DND-41 (cell line): ENCODE measurements around the gene MAGI1.

ENCODE experiments used
- ATAC-seq: fragments of 200-7000 bp; cut with Tn5 transposase; 3 replicates; pipeline ENCODE4 v1.9.1; 2021; ENCODE audit warnings: low read depth; ENCODE audit not compliant: insufficient read depth
- DNase-seq: peaks from one replicate; pipeline ENCODE4 v3.0.0-alpha.2; 2020
- H2AFZ ChIP-seq: 2 replicates; pipeline ENCODE4 v1.6.0; 2012; ENCODE audit warnings: low read depth, low read length
- H3K27ac ChIP-seq: 2 replicates; pipeline ENCODE4 v1.5.1; 2012; ENCODE audit warnings: low read length, inconsistent platforms
- H3K27me3 ChIP-seq: fragments of 200-600 bp; sonication (generic); 2 replicates; pipeline ENCODE4 v1.6.0; 2012; ENCODE audit warnings: low read length, mild to moderate bottlenecking, inconsistent platforms; ENCODE audit not compliant: insufficient read depth, poor library complexity
- H3K36me3 ChIP-seq: 2 replicates; pipeline ENCODE4 v1.5.1; 2012; ENCODE audit warnings: low read length, inconsistent platforms; ENCODE audit not compliant: insufficient read depth
- H3K4me1 ChIP-seq: 2 replicates; pipeline ENCODE4 v1.5.1; 2012; ENCODE audit warnings: mild to moderate bottlenecking, low read length; ENCODE audit not compliant: insufficient read depth
- H3K4me2 ChIP-seq: 2 replicates; pipeline ENCODE4 v1.6.0; 2012; ENCODE audit warnings: mild to moderate bottlenecking, moderate library complexity, low read length, inconsistent platforms; ENCODE audit not compliant: insufficient read depth
- H3K4me3 ChIP-seq, 2 experiments: fragments of 200-600 bp in 1 of 2; shearing (Covaris generic) in 1 of 2; 2 replicates each; pipeline ENCODE4 v1.5.1; 2012 to 2016; ENCODE audit warnings: inconsistent platforms in 2 of 2, low read length in 2 of 2, mild to moderate bottlenecking in 2 of 2, low read depth in 1 of 2, moderate library complexity in 1 of 2
- H3K79me2 ChIP-seq: 2 replicates; pipeline ENCODE4 v1.6.0; 2012; ENCODE audit warnings: low read length, inconsistent platforms; ENCODE audit not compliant: insufficient read depth
- H3K9ac ChIP-seq: 2 replicates; pipeline ENCODE4 v1.6.0; 2012; ENCODE audit warnings: low read depth, mild to moderate bottlenecking, inconsistent platforms, low read length, moderate library complexity
- H3K9me3 ChIP-seq: 2 replicates; pipeline ENCODE4 v1.5.1; 2012; ENCODE audit warnings: low read length, moderate library complexity, mild to moderate bottlenecking, inconsistent platforms; ENCODE audit not compliant: insufficient read depth, severe bottlenecking
- H4K20me1 ChIP-seq: 2 replicates; pipeline ENCODE4 v1.6.0; 2012; ENCODE audit warnings: low read length; ENCODE audit not compliant: insufficient read depth
- EZH2 ChIP-seq: IDR thresholded peaks from 3 replicates; pipeline ENCODE4 v1.6.1; 2012; ENCODE audit warnings: borderline replicate concordance, low read depth, mild to moderate bottlenecking, moderate library complexity, low read length, inconsistent platforms; ENCODE audit not compliant: severe bottlenecking
- TF ChIP-seq, protein P1 (sequence below): IDR thresholded peaks from 2 replicates; pipeline ENCODE4 v1.5.1; 2012; ENCODE audit warnings: borderline replicate concordance, low read length, moderate library complexity, mild to moderate bottlenecking; ENCODE audit not compliant: poor library complexity, severe bottlenecking; ENCODE audit errors: extremely low read depth

MAGI1 gene

DNA sequence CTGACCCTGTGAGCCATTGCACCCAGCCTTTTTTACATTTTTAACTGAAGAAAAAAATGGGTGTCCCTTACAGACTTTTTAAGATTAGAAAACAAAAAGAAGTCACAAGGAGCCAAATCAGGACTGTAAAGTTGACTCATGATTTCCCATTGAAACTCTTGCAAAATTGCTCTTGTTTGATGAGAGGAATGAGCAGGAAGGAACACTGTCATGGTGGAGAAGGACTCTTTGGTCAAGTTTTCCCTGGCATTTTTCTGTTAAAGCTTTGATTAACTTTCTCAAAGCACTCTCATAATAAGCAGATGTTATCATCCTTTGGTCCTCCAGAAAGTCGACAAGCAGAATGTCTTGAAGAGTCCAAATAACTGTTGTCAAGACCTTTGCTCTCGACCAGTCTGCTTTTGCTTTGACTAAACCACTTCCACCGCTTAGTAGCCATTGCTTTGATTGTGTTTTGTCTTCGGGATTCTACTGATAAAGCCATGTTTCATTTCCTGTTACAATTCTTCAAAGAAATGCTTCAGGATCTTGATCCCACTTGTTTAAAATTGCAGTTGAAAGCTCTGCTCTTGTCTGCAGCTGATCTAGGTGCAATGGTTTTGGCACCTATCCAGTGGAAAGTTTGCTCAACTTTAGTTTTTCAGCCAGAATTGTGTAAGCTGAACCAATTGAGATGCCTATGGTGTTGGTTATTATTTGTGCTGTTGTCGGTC is 369.4 kb downstream of the MAGI1 start:
- Histone ChIP-seq H3K79me2 (no peaks in the 10 kb centered on the region), H3K4me3 (no peak overlapping the region)
- ATAC-seq = no peak

DNA sequence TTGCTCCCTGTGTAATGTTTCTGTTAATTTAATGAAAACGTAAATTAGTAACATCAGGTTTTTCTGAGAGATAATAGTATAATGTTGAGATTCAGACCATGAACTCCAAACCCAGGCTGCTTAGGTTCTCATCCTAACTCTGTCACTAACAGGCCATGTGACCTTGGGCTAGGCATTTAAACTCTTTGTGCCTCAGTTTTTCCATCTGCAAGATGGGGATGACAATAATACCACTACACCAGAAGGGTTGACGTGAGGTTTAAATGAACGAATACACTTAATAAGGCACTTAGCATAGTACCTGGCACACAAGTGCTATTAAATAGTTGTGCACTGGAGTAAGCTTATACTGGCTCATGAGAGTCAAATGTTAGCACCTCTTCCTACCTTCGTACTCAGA is 370.8 kb downstream of the MAGI1 start:
- no peak for ATAC-seq

More for the DNA sequence above, 369.4 kb downstream of the MAGI1 start:
- Histone ChIP-seq H3K9ac (no peak overlapping the region), H3K27me3 (no peaks in the 10 kb centered on the region), H3K36me3 (no peaks in the 10 kb centered on the region), H3K9me3 (no peaks in the 10 kb centered on the region), H3K4me2 (no peak overlapping the region), H4K20me1 (no peaks in the 10 kb centered on the region), H3K27ac (no peak overlapping the region), H2AFZ (no peak overlapping the region), H3K4me1 (no peaks in the 10 kb centered on the region)
- no peak for DNase-seq
- no peak for TF ChIP-seq EZH2
- TF ChIP-seq, protein P1, sequence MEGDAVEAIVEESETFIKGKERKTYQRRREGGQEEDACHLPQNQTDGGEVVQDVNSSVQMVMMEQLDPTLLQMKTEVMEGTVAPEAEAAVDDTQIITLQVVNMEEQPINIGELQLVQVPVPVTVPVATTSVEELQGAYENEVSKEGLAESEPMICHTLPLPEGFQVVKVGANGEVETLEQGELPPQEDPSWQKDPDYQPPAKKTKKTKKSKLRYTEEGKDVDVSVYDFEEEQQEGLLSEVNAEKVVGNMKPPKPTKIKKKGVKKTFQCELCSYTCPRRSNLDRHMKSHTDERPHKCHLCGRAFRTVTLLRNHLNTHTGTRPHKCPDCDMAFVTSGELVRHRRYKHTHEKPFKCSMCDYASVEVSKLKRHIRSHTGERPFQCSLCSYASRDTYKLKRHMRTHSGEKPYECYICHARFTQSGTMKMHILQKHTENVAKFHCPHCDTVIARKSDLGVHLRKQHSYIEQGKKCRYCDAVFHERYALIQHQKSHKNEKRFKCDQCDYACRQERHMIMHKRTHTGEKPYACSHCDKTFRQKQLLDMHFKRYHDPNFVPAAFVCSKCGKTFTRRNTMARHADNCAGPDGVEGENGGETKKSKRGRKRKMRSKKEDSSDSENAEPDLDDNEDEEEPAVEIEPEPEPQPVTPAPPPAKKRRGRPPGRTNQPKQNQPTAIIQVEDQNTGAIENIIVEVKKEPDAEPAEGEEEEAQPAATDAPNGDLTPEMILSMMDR = no peak

DNA sequence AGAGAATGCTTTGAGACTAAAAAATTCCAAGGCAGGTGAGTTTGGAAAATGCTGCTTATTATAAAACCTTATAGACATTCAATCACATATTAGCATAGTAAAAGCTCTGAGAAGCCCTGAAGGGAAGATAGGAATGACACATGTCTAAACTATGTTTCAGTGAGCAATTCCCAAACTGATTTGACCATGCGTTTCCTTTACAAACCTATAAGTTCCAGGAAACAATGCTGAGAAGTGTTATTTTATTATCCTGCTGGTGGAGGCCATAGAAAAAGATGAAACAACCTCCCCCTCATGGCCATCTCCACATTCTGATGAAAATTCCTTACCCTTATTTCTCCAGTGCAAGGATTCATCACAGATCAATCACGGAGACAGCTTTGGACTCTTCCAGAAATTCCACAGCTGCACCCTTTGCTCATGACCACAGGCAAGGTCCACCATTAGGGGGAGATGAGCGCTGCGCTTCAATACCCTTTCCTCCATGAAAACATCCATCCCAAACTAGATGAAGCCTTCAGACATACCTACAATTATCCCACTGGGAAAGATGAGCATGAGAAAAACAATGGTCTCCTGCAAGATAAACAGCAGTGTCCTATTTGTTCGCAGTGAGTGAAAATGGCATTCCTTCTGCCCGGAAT is 372.1 kb downstream of the MAGI1 start:
- ATAC-seq = no peak
- no peak overlapping the region for H3K4me2 ChIP-seq

More for the DNA sequence above, 370.8 kb downstream of the MAGI1 start:
- H3K9ac ChIP-seq = no peak overlapping the region
- no peaks in the 10 kb centered on the region for H3K9me3 ChIP-seq
- no peak for DNase-seq
- H3K36me3 ChIP-seq = no peaks in the 10 kb centered on the region
- no peaks in the 10 kb centered on the region for H4K20me1 ChIP-seq
- no peak overlapping the region for H2AFZ ChIP-seq
- TF ChIP-seq, protein P1 = no peak
- no peak for TF ChIP-seq EZH2
- H3K79me2 ChIP-seq = no peaks in the 10 kb centered on the region
- H3K4me2 ChIP-seq = no peak overlapping the region
- no peaks in the 10 kb centered on the region for H3K4me1 ChIP-seq
- H3K27ac ChIP-seq = no peak overlapping the region
- H3K27me3 ChIP-seq = no peaks in the 10 kb centered on the region
- H3K4me3 ChIP-seq = no peak overlapping the region

More for the DNA sequence above, 372.1 kb downstream of the MAGI1 start:
- Histone ChIP-seq H3K9ac (no peak overlapping the region), H3K27me3 (no peaks in the 10 kb centered on the region), H4K20me1 (no peaks in the 10 kb centered on the region), H3K27ac (no peak overlapping the region), H3K36me3 (no peaks in the 10 kb centered on the region), H3K4me3 (no peak overlapping the region), H2AFZ (no peak overlapping the region), H3K79me2 (no peaks in the 10 kb centered on the region), H3K9me3 (no peaks in the 10 kb centered on the region), H3K4me1 (no peaks in the 10 kb centered on the region)
- no peak for TF ChIP-seq EZH2
- TF ChIP-seq, protein P1 = no peak
- no peak for DNase-seq
